ENCODE measurements around the gene NACC2.

The NACC2 gene, protein sequence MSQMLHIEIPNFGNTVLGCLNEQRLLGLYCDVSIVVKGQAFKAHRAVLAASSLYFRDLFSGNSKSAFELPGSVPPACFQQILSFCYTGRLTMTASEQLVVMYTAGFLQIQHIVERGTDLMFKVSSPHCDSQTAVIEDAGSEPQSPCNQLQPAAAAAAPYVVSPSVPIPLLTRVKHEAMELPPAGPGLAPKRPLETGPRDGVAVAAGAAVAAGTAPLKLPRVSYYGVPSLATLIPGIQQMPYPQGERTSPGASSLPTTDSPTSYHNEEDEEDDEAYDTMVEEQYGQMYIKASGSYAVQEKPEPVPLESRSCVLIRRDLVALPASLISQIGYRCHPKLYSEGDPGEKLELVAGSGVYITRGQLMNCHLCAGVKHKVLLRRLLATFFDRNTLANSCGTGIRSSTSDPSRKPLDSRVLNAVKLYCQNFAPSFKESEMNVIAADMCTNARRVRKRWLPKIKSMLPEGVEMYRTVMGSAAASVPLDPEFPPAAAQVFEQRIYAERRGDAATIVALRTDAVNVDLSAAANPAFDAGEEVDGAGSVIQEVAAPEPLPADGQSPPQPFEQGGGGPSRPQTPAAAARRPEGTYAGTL

DNA sequence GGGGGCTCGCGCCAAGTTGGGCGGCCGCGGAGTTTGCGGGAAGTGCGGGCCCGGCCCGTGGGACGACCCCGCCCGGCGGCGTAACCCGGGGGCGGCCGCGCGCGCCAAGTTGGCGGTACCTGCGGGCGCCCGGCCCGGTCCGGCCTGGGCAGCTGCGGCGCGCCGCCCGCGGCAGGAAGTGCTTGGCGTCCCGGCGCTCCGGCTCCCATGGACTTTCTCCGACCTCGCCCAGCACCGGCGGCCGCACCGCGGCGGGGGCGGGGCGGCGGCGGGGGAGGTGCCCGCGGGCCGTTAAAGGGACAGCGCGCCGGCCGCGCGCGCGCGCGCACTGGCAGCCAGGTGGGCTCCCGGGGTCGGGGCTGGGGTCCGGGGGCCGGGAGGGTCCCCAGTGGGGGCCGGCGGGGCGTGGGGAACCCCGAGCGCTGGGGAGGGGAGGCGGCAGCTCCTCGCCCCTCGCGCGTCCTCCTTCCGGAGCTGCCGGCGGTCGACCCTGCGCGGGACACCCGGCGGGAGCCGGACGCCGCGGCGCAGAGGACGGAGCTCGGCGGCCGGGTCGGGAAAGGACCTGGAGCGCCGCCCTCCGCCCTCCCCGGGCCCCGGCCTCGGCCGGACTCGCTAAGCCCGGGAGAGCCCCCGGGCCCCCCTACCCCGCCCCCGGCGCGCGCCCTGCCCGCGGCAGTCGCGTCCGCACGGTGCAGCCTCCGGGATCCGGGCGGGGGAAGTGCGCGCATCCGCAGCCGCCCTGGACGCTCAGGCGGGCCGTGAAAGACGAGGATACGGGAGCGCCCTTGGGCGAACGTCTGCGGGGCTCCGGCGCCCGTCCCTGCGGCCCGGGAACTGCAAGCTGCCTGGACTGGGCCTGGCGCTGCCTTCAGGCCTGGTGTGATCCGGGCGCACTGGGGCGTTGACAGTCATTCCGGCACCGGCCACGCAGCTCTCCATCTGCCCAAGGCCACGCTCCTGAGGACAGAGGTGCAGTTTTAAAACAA lies at the start of gene NACC2:
TSS of gene NACC2 (minus strand) at position 220 of the 989 bp plus-strand sequence. CDS start 44,768 bp downstream, outside the sequence.
- no peak for DNase-seq (ENCODE audit: low read depth in 3 of 3, low spot score in 1 of 3)

DNA sequence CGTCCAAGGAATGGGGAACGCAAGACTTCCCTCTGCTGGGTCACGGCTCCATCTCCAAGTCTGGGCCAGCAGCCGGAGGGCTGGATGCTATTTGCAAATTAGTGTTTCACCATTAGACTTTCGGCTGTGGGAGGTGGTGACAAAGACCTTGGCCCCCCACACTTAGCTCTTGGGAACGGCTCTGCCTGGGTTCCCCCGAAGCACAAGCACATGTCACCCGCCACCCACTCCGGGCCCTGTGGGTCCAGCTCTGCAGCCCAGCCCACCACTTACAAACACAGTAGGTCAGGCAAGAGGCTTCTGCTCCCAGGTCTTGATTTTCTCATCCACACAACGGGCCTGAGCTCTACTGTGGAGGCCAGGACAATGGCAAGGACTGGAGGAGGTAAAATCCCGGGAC lies 49.4 kb upstream of the NACC2 start:
- DNase-seq (ENCODE audit: low read depth in 3 of 3, low spot score in 1 of 3), result no peak

DNA sequence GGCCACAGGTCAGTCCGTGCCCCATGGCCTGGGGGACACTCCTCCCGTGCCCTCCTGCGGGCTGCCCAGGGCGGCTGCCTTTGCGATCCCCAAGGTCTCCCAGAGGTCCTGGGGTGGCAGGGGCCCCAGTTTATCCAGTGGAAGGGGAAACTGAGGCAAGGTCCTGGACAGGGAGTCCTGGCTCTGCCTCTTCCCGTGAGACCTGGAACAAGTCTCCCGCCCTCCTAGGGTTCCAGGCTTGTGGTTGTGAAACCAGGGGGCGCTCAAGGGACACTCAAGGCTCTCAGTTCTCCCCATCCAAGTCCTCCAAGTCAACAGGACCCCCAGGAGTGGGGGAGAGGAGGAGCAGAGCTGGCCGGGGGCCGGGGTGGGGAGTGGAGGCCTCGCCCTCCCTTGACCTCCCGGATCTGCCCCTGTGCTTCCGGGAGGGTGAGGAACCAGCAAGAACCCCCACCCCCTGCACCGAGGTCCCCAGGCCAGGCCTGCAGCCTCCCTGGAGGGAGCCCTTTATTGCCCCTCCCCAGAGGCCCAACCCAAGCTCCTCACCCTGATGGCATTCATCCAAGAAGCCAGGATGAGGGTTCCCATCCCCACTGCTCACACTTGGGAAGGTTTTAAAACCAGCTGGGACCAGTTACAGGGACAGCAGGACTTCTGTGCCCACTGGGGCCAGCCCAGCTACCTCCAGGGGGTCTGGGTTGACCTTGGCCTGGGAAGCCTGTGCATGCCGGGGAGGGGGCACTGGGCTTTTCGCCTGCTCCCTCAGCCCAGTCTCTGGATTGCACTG lies 48.3 kb upstream of the NACC2 start:
- DNase-seq (ENCODE audit: low read depth in 3 of 3, low spot score in 1 of 3), result no peak

DNA sequence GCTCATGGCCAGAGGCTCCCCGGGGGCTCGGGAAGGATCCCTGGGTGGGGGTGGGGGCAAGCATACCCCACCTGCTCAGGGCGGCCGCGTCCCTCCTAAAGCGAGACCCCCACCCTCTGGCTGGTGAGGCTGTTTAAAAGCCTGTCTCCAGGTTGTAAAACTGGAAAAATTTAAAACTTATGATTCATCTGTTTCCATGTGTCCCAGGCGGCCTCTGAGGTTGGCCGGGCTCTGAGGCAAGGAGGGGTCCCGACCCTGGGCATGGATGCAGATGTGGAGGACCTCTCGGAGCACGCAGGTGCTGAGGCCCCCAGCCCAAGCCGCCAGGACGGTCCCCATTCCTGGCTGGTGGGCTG lies 47.7 kb upstream of the NACC2 start:
- no peak for DNase-seq (ENCODE audit: low read depth in 3 of 3, low spot score in 1 of 3)

DNA sequence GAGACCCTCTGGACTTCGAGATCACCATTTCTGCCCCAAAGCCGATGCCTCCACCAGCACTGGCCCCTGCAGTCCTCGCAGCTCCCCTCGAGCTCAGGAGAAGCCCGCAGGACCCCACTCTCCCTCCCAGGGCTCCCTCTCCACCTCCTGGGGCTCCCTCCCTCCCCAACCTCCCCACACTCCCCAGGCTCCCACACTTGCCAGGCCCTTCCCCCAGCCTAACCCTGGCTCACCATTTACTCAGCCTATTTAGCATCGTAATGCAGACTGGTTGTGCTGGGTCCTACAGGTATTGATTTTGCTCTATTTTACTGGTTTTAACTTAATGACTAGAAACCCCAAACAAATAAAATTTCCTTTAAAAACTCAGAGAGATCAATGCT lies 47.3 kb upstream of the NACC2 start:
- DNase-seq (ENCODE audit: low read depth in 3 of 3, low spot score in 1 of 3), result no peak

DNA sequence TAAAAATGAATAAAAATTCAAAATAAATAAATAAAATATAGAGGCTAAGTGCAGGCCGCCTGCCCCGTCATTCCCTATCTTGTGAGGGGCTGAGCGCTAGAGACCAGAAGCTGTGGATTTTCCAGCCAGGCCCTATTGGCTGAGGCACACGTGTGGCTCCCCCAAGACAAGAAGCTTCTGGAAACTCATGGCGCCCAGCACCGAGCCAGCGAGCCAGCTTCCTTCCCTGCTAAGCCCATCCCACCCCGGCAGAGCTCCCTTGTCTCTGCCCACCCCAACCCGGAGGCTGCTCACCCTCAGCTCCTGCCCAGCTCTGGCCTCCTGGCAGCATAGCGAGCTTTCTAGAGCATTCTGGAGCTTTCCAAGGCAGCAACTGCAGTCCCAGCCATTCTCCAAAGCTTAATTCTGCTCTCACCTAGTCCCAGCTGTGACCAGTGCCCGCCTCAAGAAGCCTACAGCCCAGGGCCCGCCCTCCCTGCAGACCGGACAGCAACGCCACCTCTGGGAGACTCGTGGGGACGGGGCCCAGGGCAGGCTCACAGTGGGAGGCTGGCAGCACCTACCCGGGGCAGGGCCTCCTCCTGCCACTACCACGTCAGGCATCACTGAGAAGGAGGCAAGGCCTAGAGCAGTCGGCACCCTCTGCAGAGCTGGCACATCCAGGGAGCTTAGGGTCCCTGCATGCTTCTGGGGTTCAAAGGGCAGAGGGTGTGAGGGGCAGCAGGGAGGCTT lies 46.8 kb upstream of the NACC2 start:
- DNase-seq (ENCODE audit: low read depth in 3 of 3, low spot score in 1 of 3), result no peak

DNA sequence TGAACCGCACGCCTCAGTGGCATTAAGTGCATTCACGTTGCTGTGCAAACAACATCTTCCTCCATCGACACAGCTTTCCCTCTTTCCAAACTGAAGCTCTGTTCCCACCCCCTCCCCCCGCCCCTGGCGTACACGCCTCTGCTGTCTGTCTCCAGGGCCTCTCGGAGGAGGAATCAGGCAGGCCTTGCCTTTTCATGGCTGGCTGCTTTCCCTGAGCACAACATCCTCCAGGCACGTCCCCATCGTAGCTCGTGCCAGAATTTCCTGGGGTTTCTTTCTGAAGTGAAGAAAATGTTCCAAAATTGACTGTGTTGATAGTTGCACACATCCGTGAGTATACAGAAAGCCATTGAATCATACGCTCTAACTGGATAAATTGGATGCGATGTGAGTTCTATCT lies 45.9 kb upstream of the NACC2 start:
- no peak for DNase-seq (ENCODE audit: low read depth in 3 of 3, low spot score in 1 of 3)

DNA sequence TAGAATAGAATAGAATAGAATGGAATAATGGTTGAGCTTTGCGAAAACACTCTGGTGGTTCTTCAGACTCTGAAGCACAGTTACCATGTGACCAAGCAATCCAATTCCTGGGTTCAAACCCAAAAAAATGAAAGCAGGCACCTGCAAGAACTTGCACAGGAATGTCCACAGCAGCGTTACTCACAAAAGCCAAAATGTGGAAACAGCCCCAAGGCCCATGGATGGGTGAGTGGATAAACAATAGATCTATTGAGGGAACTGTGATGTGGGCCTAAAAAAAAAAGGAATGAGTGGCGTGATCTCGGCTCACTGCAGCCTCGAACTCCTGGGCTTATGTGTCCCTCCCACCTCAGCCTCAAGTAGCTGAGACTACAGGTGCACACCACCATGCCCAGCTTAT lies 45.0 kb upstream of the NACC2 start:
- DNase-seq (ENCODE audit: low read depth in 3 of 3, low spot score in 1 of 3), result no peak

DNA sequence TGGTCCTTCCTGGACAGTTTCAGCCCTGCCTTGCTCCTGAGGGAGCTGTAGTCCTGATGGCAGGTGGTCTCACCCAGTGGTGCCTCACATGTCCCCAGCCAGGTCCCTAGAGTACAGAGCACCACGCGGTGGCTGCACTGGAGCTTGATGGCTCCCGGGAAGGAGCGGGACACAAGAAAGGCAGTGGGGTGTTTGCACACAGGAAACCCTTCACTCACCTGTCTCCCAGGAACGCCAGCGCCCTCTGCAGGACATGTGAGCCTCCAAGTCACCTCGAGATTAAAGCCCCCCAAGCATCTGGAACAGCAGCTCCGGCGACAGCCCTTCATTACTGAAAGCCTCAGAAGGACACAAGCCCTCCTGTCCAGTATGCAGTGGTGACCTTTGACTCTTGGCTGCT lies 43.5 kb upstream of the NACC2 start:
- DNase-seq (ENCODE audit: low read depth in 3 of 3, low spot score in 1 of 3), result no peak

DNA sequence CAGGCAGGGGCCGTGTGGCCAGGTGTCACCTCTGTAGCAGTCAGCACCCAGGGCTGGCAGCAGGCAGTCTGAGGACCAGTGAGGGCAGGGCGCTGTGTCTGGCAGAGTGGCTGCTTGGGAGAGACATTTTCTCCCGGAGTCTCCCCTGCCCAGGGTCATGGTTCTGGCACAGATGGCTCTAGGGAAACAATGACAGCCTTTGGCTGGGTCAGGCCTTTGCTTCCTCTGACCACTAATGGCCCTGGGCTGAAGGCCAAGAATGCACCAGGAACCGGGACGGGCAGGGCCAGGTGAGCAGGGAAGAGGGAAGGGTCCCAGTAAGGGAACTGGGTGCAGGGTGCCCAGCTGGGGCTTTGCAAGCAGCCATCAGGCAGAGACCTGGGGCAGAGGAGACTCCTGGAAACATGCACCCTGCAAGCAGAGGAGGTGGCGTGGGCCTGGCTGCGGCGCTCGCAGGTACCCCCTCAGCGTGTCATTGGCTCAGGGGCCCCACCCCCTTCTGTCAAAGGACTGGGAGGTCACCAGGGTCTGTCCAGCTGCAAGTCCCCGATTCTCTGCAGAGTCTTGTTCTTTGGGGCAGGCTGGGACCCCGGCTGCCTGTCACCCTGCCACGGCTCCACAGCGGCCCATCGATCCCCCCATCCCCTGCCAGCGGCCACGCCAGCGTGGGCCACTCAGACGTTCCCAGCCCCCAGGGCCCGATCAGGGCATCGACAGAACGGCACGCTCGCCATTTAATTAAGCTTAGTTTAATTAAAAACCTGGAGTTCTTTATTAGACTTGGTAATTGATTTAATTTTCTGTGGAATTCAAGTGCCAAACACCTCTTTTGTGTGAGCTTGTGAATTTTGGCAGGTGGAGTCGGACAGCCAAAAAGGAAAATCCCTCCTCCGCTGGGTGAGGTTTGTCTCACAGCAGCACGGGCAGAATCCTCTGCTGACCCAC lies 42.5 kb upstream of the NACC2 start:
- no peak for DNase-seq (ENCODE audit: low read depth in 3 of 3, low spot score in 1 of 3)

DNA sequence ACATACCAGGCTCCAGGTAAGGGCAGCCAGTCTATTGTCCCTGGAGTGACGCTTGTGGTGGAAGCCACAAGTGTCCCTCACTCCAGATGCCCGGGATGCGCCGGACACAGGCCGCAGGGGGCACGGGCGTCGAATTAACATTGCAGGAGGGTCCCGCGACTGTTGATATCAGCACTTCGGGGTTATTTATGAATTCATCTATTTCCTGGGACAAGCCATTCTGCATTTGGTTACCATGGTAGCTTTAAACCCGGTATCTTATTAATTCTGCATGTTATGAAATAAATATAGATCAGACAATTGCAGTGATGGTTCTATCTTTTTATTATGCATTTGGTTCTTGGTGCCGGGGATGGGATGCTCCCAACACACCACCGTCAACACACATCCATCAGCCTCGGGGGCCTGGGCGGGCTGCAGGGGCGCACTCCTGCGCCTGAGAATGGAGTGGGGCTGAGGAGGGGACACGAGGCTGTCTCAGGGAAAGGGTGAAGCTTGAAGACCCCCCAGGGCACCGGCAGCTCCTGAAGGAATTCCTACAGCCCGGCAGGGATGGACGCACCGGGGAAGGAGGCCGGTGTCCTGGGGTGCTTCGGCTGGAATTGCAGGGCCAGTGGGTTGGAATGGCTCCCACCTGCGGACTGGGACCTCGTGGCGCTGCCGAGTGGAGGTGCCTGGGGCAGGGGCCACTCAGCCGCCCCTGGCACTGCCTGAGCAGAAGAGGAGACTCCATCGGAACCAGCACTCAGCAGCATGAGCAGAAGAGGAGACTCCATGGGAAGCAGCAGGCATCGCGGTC lies 41.2 kb upstream of the NACC2 start:
- no peak for DNase-seq (ENCODE audit: low read depth in 3 of 3, low spot score in 1 of 3)

DNA sequence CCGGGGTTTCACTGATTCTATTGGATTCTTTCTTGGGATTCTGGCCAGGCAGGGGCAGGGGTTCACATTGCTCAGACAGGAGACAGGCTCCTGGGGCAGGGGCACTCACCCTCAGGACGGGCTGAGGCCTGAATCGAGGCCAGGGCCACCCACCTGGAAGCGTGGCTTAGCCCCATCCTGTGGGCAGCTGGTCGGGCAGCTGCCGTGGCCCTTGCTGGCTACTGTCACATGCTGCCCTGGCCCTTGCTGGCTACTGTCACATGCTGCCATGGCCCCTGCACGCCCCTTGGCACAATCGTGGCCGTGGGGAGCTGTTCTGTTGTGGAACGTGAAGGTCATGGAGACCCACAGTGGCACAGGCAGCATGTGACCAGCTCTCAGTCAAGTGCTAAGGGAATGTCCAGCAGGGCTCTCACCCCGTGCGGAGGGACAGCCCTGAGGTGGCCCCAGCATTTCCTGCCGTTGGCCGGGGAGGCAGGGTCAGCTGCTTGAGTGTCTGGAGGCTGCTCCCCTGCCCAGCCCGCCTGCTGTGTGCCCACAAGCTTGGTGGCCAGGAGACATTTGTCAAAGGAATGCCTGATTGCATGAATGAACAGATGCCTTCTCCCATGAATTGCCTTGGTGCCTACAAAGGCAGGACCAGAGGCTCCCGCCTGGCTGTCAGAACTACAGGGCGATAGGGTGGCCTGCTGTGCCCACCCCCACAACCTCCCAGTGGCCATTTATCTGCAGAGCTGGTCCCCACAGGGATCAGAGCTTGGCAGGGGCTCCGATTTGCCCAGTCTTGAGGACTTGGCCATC lies 40.4 kb upstream of the NACC2 start:
- DNase-seq (ENCODE audit: low read depth in 3 of 3, low spot score in 1 of 3), result no peak

DNA sequence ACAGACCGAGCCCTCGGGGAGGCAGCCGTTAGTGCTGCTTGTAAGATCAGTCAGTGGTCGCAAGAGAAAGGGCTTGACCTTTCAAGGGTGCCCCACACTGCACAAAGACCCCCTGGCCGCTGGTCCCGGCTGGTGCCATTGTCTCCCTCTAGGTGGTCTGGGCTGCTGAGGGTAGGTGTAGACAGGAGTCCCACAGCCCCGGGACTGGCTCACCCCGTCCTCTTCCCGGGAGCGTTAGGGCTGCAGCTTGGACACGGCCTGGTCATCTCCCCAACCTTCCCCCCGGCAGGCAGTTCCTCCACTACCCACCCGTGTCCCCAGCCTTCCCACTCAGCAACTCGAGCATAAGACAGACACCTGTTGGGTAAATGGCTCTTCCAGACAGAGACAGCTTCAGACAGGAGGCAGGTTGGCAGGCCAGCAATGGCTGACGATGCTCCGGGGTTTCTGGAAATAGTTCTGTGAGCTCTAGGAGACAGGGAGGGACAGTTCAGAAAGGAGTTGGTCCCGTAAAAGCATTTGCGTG lies 38.9 kb upstream of the NACC2 start:
- no peak for DNase-seq (ENCODE audit: low read depth in 3 of 3, low spot score in 1 of 3)

DNA sequence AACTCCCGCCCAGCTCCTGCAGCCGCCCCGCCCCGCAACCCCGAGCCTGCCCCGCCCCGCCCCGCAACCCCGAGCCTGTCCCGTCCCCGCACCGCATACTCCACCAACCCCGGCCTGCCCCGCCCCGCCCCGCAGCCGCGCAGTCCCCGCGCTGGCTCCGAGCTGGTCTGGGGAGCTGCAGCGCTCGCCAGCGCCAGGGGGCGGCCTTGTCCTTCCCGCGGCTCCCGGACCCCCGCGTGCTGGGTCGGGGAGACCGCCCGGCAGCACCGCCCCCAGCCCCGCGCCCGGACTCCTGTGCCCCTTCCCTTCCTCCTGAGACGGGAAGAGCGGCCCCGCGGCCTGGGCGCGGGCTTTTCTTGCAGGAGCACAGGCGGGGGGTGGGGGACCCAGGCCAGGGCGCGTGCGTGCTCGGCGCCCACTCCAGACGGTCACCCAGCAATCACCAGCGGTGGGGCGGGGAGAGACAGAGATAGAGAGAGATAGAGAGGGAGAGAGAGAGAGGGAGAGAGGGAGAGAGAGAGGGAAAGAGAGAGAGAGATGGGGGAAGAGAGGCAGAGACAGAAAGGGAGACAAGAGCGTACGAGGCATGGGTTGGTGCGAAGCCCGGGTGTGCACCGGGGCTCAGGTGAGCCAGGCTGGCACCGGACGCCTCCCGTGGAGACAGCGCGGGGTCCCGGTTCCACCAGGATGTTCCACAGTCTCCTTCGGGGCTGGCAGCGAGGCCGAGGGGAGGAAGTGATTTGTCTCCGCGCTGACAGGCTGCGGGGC lies 38.3 kb upstream of the NACC2 start:
- DNase-seq (ENCODE audit: low read depth in 3 of 3, low spot score in 1 of 3), result no peak

DNA sequence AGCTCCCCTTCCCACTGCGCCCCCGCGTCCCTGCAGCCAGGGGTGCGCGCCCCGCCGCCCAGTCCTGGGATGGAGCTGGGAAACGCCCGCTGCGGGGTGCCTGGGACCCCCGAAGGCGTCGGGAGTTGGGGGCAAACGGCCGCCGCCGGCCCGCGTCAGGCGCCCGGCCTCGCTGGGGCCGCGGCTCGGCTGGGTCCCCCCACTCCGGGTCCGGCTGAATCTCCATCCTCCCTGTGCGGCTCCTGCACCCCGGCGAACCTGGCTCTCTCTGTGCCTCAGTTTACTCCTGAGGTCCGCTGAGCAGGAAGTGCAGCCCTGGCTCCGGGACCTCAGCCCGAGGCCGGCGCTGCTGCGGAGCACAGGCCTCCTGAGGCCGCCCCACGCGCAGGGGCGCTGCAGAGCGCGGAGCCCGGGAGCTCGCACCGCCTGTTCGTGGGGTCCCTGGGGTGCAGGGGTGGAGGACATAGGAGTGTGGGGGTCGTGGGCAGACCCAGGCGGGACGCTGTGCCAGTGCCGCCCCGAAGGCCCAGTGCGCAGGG lies 37.5 kb upstream of the NACC2 start:
- DNase-seq (ENCODE audit: low read depth in 3 of 3, low spot score in 1 of 3), result no peak

All from stimulated activated CD4-positive, alpha-beta T cell treated with anti-CD3 and anti-CD28 coated beads, TNF-alpha, amount 100 ng/mL, for 1 hour (primary cell).